ENCODE data around the gene CPNE6. TPM values are rescaled to one million over a fixed set of nuclear protein-coding genes. Genes with fewer than 3 reads are reported as not detected.

Gene CPNE6
- total and polyA plus RNA-seq, 2 of the 8 experiments (the other 6 are each of a cell fraction or from before 2014, with no cell fraction given): 0.05 TPM; not detected in 1

DNA sequence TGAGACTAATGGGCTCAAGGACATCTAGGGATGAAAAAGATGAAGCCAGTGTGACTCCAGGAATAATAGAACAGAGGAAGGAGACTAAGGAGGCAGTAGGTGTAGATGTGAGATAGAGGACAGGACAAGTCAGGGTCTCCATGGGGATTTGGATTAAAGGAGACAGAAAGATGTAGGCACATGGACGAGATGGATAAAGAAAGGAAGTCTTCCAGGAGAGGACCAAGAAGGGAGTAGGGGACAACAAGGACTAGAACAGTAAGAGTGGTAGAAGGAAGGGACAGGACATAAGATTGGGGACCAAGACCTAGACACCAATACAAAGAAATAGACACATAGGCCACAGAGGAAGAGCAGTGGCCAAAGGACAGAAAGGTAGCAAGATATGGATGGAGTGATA lies 15.6 kb downstream of the CPNE6 start (continued):
- TF ChIP-seq ZNF274 (IDR thresholded peaks at IDR 0.05; ENCODE audit: borderline replicate concordance, extremely low read depth, low read length): no peak
- no peak for TF ChIP-seq JUND (IDR thresholded peaks at IDR 0.05; ENCODE audit: low read length)

Measured in H1 (cell line).